Stomach smooth muscle (tissue), 2 donors: ENCODE data around the gene DCTN4.

Experiments
- H3K27ac ChIP-seq: one replicate; pipeline ENCODE4 v1.7.0; 2013; ENCODE audit warnings: mild to moderate bottlenecking, low read length, inconsistent platforms
- H3K27me3 ChIP-seq, 2 donors: one replicate each; pipeline ENCODE4 v1.7.0; 2013; ENCODE audit warnings: low read length in 2 of 2; ENCODE audit not compliant: insufficient read depth in 2 of 2, control insufficient read depth in 1 of 2
- H3K36me3 ChIP-seq, 2 donors: one replicate each; pipeline ENCODE4 v1.7.0; 2013; ENCODE audit warnings: low read length in 2 of 2; ENCODE audit not compliant: control insufficient read depth in 2 of 2, insufficient read depth in 2 of 2
- H3K4me1 ChIP-seq: one replicate; pipeline ENCODE4 v1.7.0; 2013; ENCODE audit warnings: low read length; ENCODE audit not compliant: control insufficient read depth, insufficient read depth
- H3K4me3 ChIP-seq, 2 donors: one replicate each; pipeline ENCODE4 v1.7.0; 2013; ENCODE audit warnings: low read length in 2 of 2
- H3K9ac ChIP-seq, 2 donors: one replicate each; pipeline ENCODE4 v1.7.0; 2013; ENCODE audit warnings: low read length in 2 of 2, mild to moderate bottlenecking in 1 of 2
- H3K9me3 ChIP-seq, 2 donors: one replicate each; pipeline ENCODE4 v1.7.0; 2013; ENCODE audit warnings: low read length in 2 of 2; ENCODE audit not compliant: control insufficient read depth in 2 of 2
- donor health status: healthy.
- donor health status: Pancreatic carcinoma.

Gene DCTN4

GRCh38 chr5:150692276-150692675, 66.5 kb downstream of the DCTN4 start:
- H3K9ac ChIP-seq = no peak overlapping the region
- H3K9me3 ChIP-seq = no peaks in the 10 kb centered on the region
- no peak overlapping the region for H3K4me3 ChIP-seq
- no peaks in the 10 kb centered on the region for H3K27me3 ChIP-seq
- H3K27ac ChIP-seq = no peak overlapping the region
- peaks cover 55 to 62% of the 10 kb centered on the region in 2 donors for H3K36me3 ChIP-seq
- H3K4me1 ChIP-seq = no peaks in the 10 kb centered on the region

- Histone ChIP-seq H3K9me3 (no peaks in the 10 kb centered on the region), H3K36me3 (peaks cover 41 to 48% of the 10 kb centered on the region in 2 donors), H3K27me3 (no peaks in the 10 kb centered on the region), H3K4me1 (no peaks in the 10 kb centered on the region), H3K27ac (no peak overlapping the region), H3K9ac (no peak overlapping the region), H3K4me3 (no peak overlapping the region)
These were observed 68.1 kb downstream of the DCTN4 start for GRCh38 chr5:150690760-150691159.

- Histone ChIP-seq H3K36me3 (peaks cover 24 to 32% of the 10 kb centered on the region in 2 donors), H3K9ac (no peak overlapping the region), H3K27ac (no peak overlapping the region), H3K4me1 (no peaks in the 10 kb centered on the region), H3K27me3 (no peaks in the 10 kb centered on the region), H3K4me3 (no peak overlapping the region), H3K9me3 (no peaks in the 10 kb centered on the region)
These were observed 69.7 kb downstream of the DCTN4 start for GRCh38 chr5:150689120-150689519.

- Histone ChIP-seq H3K4me1 (peaks cover 19% of the 10 kb centered on the region), H3K27ac (no peak overlapping the region), H3K27me3 (peaks cover 2 to 5% of the 10 kb centered on the region in 2 donors), H3K9me3 (no peaks in the 10 kb centered on the region), H3K4me3 (no peak overlapping the region), H3K36me3 (peaks cover 0 to 3% of the 10 kb centered on the region in 2 donors), H3K9ac (no peak overlapping the region)
These were observed 82.2 kb downstream of the DCTN4 start for GRCh38 chr5:150676578-150676977.

- H3K36me3 ChIP-seq = peaks cover 0 to 3% of the 10 kb centered on the region in 2 donors
- no peak overlapping the region for H3K27ac ChIP-seq
- peaks cover 3 to 6% of the 10 kb centered on the region in 2 donors for H3K27me3 ChIP-seq
- no peak overlapping the region for H3K9ac ChIP-seq
- no peak overlapping the region for H3K4me3 ChIP-seq
- H3K4me1 ChIP-seq = peaks cover 28% of the 10 kb centered on the region
- H3K9me3 ChIP-seq = no peaks in the 10 kb centered on the region
These were observed 83.7 kb downstream of the DCTN4 start for GRCh38 chr5:150675069-150675468.

GRCh38 chr5:150674341-150674821, 84.4 kb downstream of the DCTN4 start:
- no peak overlapping the region for H3K4me3 ChIP-seq
- H3K9me3 ChIP-seq = no peaks in the 10 kb centered on the region
- peaks cover 28% of the 10 kb centered on the region for H3K4me1 ChIP-seq
- H3K36me3 ChIP-seq = peaks cover 0 to 3% of the 10 kb centered on the region in 2 donors
- no peak overlapping the region for H3K27ac ChIP-seq
- peaks cover 5 to 6% of the 10 kb centered on the region in 2 donors for H3K27me3 ChIP-seq
- H3K9ac ChIP-seq = no peak overlapping the region

- Histone ChIP-seq H3K36me3 (no peaks in the 10 kb centered on the region), H3K27ac (no peak overlapping the region), H3K4me1 (peaks cover 28% of the 10 kb centered on the region), H3K4me3 (peak overlapping the region; percentile 77 to 87), H3K27me3 (peaks cover 5 to 6% of the 10 kb centered on the region in 2 donors), H3K9me3 (no peaks in the 10 kb centered on the region), H3K9ac (peak overlapping the region; percentile 0 to 47)
These were observed 85.9 kb downstream of the DCTN4 start for GRCh38 chr5:150672884-150673275.

GRCh38 chr5:150672237-150672883, 86.5 kb downstream of the DCTN4 start:
- Histone ChIP-seq H3K27ac (no peak overlapping the region), H3K36me3 (no peaks in the 10 kb centered on the region), H3K4me1 (peaks cover 28% of the 10 kb centered on the region), H3K9ac (peak overlapping the region; percentile 45 to 47), H3K27me3 (peaks cover 5 to 6% of the 10 kb centered on the region in 2 donors), H3K4me3 (peak overlapping the region; percentile 77 to 87), H3K9me3 (no peaks in the 10 kb centered on the region)

GRCh38 chr5:150671509-150672236, 87.1 kb downstream of the DCTN4 start:
- Histone ChIP-seq H3K4me3 (peak overlapping the region; percentile 77 to 87), H3K4me1 (peaks cover 28% of the 10 kb centered on the region), H3K27ac (no peak overlapping the region), H3K36me3 (no peaks in the 10 kb centered on the region), H3K9ac (peak overlapping the region in 1 of 2 donors; percentile 45), H3K9me3 (no peaks in the 10 kb centered on the region), H3K27me3 (peaks cover 5 to 6% of the 10 kb centered on the region in 2 donors)

GRCh38 chr5:150670948-150671310, 87.9 kb downstream of the DCTN4 start:
- H3K4me1 ChIP-seq = peaks cover 28% of the 10 kb centered on the region
- H3K27me3 ChIP-seq = peaks cover 5 to 6% of the 10 kb centered on the region in 2 donors
- H3K27ac ChIP-seq = no peak overlapping the region
- peak overlapping the region in 1 of 2 donors; percentile 77 for H3K4me3 ChIP-seq
- no peaks in the 10 kb centered on the region for H3K9me3 ChIP-seq
- no peak overlapping the region for H3K9ac ChIP-seq
- H3K36me3 ChIP-seq = no peaks in the 10 kb centered on the region
